ENCODE results near the gene USP53.

The USP53 gene

GRCh38 chr4:119304431-119304830, 91.9 kb downstream of the USP53 start:
- H2AFZ ChIP-seq (ENCODE audit: low read depth, low read length, severe bottlenecking), result no peak overlapping the region
- no peak overlapping the region for H3K27ac ChIP-seq (ENCODE audit: low read depth, low read length)
- H3K4me3 ChIP-seq (ENCODE audit: insufficient read depth, low read length, poor library complexity, severe bottlenecking), result no peak overlapping the region
- H3K36me3 ChIP-seq (ENCODE audit: low read length), result no peaks in the 10 kb centered on the region
- H3K9me3 ChIP-seq (ENCODE audit: insufficient read depth, low read length), result no peaks in the 10 kb centered on the region
- H3K79me2 ChIP-seq (ENCODE audit: insufficient read depth, low read length), result peaks cover 8% of the 10 kb centered on the region; the same call in 1 of the 2 replicates
- H3K9me2 ChIP-seq (replicated peaks; ENCODE audit: insufficient read depth, low read length), result no peaks in the 10 kb centered on the region
- no peaks in the 10 kb centered on the region for H3K27me3 ChIP-seq (ENCODE audit: low read length)
- H4K20me1 ChIP-seq (ENCODE audit: low read depth, low read length), result no peaks in the 10 kb centered on the region
- H3F3A ChIP-seq (ENCODE audit: insufficient read depth), result 0 out of 2 replicates have a peak, but pooled peaks cover 4% of the 10 kb centered on the region
- H3K9ac ChIP-seq (ENCODE audit: low read length), result no peak overlapping the region
- no peak for TF ChIP-seq EZH2phosphoT487 (conservative IDR thresholded peaks at IDR 0.05; ENCODE audit: low read length)
- no peak for TF ChIP-seq CTCF (IDR thresholded peaks at IDR 0.05; ENCODE audit: insufficient read depth, low read length, poor library complexity, severe bottlenecking)
- H3K4me2 ChIP-seq (ENCODE audit: low read depth, low read length, poor library complexity, severe bottlenecking), result no peak overlapping the region

GRCh38 chr4:119307606-119308005, 95.1 kb downstream of the USP53 start:
- no peak overlapping the region for H3K4me2 ChIP-seq (ENCODE audit: low read depth, low read length, poor library complexity, severe bottlenecking)
- H3K79me2 ChIP-seq (ENCODE audit: insufficient read depth, low read length), result no peaks in the 10 kb centered on the region
- no peak overlapping the region for H3K9ac ChIP-seq (ENCODE audit: low read length)
- H4K20me1 ChIP-seq (ENCODE audit: low read depth, low read length), result no peaks in the 10 kb centered on the region
- no peaks in the 10 kb centered on the region for H3K9me2 ChIP-seq (replicated peaks; ENCODE audit: insufficient read depth, low read length)
- no peaks in the 10 kb centered on the region for H3K9me3 ChIP-seq (ENCODE audit: insufficient read depth, low read length)
- no peak overlapping the region for H3K27ac ChIP-seq (ENCODE audit: low read depth, low read length)
- no peaks in the 10 kb centered on the region for H3F3A ChIP-seq (ENCODE audit: insufficient read depth)
- H3K4me3 ChIP-seq (ENCODE audit: insufficient read depth, low read length, poor library complexity, severe bottlenecking), result no peak overlapping the region
- H2AFZ ChIP-seq (ENCODE audit: low read depth, low read length, severe bottlenecking), result no peak overlapping the region
- no peaks in the 10 kb centered on the region for H3K27me3 ChIP-seq (ENCODE audit: low read length)
- TF ChIP-seq CTCF (IDR thresholded peaks at IDR 0.05; ENCODE audit: insufficient read depth, low read length, poor library complexity, severe bottlenecking) (no peak), EZH2phosphoT487 (conservative IDR thresholded peaks at IDR 0.05; ENCODE audit: low read length) (no peak)
- no peaks in the 10 kb centered on the region for H3K36me3 ChIP-seq (ENCODE audit: low read length)

- H3K4me2 ChIP-seq (ENCODE audit: low read depth, low read length, poor library complexity, severe bottlenecking), result no peak overlapping the region
- no peak overlapping the region for H3K9ac ChIP-seq (ENCODE audit: low read length)
- H3K27me3 ChIP-seq (ENCODE audit: low read length), result no peaks in the 10 kb centered on the region
- no peaks in the 10 kb centered on the region for H3K79me2 ChIP-seq (ENCODE audit: insufficient read depth, low read length)
- no peaks in the 10 kb centered on the region for H3K9me3 ChIP-seq (ENCODE audit: insufficient read depth, low read length)
- H4K20me1 ChIP-seq (ENCODE audit: low read depth, low read length), result no peaks in the 10 kb centered on the region
- no peaks in the 10 kb centered on the region for H3K36me3 ChIP-seq (ENCODE audit: low read length)
- H3K4me3 ChIP-seq (ENCODE audit: insufficient read depth, low read length, poor library complexity, severe bottlenecking), result no peak overlapping the region
- H3F3A ChIP-seq (ENCODE audit: insufficient read depth), result no peaks in the 10 kb centered on the region
- TF ChIP-seq CTCF (IDR thresholded peaks at IDR 0.05; ENCODE audit: insufficient read depth, low read length, poor library complexity, severe bottlenecking), result no peak
- no peak for TF ChIP-seq EZH2phosphoT487 (conservative IDR thresholded peaks at IDR 0.05; ENCODE audit: low read length)
- no peak overlapping the region for H2AFZ ChIP-seq (ENCODE audit: low read depth, low read length, severe bottlenecking)
- H3K9me2 ChIP-seq (replicated peaks; ENCODE audit: insufficient read depth, low read length), result no peaks in the 10 kb centered on the region
- no peak overlapping the region for H3K27ac ChIP-seq (ENCODE audit: low read depth, low read length)
Measured at GRCh38 chr4:119310826-119311225, 98.3 kb downstream of the USP53 start.

Measured in SU-DHL-6 (cell line).